Measurements from ENCODE around the gene GCGR. TPM values are rescaled to one million over a fixed set of nuclear protein-coding genes. Genes with fewer than 3 reads are reported as not detected.

GCGR gene
- total and polyA plus RNA-seq, 2 of the 13 experiments (the other 11 are each of a cell fraction or from before 2014, with no cell fraction given), result 0.04 to 0.13 TPM

- TF ChIP-seq, protein P1, sequence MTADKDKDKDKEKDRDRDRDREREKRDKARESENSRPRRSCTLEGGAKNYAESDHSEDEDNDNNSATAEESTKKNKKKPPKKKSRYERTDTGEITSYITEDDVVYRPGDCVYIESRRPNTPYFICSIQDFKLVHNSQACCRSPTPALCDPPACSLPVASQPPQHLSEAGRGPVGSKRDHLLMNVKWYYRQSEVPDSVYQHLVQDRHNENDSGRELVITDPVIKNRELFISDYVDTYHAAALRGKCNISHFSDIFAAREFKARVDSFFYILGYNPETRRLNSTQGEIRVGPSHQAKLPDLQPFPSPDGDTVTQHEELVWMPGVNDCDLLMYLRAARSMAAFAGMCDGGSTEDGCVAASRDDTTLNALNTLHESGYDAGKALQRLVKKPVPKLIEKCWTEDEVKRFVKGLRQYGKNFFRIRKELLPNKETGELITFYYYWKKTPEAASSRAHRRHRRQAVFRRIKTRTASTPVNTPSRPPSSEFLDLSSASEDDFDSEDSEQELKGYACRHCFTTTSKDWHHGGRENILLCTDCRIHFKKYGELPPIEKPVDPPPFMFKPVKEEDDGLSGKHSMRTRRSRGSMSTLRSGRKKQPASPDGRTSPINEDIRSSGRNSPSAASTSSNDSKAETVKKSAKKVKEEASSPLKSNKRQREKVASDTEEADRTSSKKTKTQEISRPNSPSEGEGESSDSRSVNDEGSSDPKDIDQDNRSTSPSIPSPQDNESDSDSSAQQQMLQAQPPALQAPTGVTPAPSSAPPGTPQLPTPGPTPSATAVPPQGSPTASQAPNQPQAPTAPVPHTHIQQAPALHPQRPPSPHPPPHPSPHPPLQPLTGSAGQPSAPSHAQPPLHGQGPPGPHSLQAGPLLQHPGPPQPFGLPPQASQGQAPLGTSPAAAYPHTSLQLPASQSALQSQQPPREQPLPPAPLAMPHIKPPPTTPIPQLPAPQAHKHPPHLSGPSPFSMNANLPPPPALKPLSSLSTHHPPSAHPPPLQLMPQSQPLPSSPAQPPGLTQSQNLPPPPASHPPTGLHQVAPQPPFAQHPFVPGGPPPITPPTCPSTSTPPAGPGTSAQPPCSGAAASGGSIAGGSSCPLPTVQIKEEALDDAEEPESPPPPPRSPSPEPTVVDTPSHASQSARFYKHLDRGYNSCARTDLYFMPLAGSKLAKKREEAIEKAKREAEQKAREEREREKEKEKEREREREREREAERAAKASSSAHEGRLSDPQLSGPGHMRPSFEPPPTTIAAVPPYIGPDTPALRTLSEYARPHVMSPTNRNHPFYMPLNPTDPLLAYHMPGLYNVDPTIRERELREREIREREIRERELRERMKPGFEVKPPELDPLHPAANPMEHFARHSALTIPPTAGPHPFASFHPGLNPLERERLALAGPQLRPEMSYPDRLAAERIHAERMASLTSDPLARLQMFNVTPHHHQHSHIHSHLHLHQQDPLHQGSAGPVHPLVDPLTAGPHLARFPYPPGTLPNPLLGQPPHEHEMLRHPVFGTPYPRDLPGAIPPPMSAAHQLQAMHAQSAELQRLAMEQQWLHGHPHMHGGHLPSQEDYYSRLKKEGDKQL (CRISPR knock-in tag; IDR thresholded peaks at IDR 0.05; ENCODE audit: low read depth), result no peak
- peak; percentile 44; the same call in 1 of the 2 replicates for TF ChIP-seq ZSCAN20 (CRISPR knock-in tag; IDR thresholded peaks at IDR 0.05; ENCODE audit: borderline replicate concordance)
- TF ChIP-seq ZNF883 (CRISPR knock-in tag; IDR thresholded peaks at IDR 0.05; ENCODE audit: not compliant biosample characterization), result peak; percentile 41
- no peak for TF ChIP-seq ZNF350 (CRISPR knock-in tag; IDR thresholded peaks at IDR 0.05; ENCODE audit: borderline replicate concordance, low read depth)
- TF ChIP-seq RXRA (CRISPR knock-in tag; IDR thresholded peaks at IDR 0.05), result peak; percentile 73
- no peak for TF ChIP-seq NFYB (CRISPR knock-in tag; IDR thresholded peaks at IDR 0.05)
- no peak for TF ChIP-seq REST (IDR thresholded peaks at IDR 0.05; ENCODE audit: borderline replicate concordance in 1 of 2, low read depth in 1 of 2, low read length in 2 of 2)
- TF ChIP-seq ZNF598 (CRISPR knock-in tag; IDR thresholded peaks at IDR 0.05; ENCODE audit: borderline replicate concordance), result no peak
- no peak for TF ChIP-seq POGK (CRISPR knock-in tag; conservative IDR thresholded peaks at IDR 0.05)
- peak; percentile 32; the same call in 1 of the 2 replicates for TF ChIP-seq YEATS4 (CRISPR knock-in tag; IDR thresholded peaks at IDR 0.05; ENCODE audit: borderline replicate concordance)
- peak; percentile 66 for TF ChIP-seq NCOA2 (CRISPR knock-in tag; IDR thresholded peaks at IDR 0.05)
- TF ChIP-seq ZNF354B (CRISPR knock-in tag; IDR thresholded peaks at IDR 0.05), result no peak
- TF ChIP-seq RFX1 (IDR thresholded peaks at IDR 0.05), result no peak
- TF ChIP-seq, protein P2, sequence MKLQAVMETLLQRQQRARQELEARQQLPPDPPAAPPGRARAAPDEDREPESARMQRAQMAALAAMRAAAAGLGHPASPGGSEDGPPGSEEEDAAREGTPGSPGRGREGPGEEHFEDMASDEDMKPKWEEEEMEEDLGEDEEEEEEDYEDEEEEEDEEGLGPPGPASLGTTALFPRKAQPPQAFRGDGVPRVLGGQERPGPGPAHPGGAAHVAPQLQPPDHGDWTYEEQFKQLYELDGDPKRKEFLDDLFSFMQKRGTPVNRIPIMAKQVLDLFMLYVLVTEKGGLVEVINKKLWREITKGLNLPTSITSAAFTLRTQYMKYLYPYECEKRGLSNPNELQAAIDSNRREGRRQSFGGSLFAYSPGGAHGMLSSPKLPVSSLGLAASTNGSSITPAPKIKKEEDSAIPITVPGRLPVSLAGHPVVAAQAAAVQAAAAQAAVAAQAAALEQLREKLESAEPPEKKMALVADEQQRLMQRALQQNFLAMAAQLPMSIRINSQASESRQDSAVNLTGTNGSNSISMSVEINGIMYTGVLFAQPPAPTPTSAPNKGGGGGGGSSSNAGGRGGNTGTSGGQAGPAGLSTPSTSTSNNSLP (IDR thresholded peaks at IDR 0.05; ENCODE audit: low read depth, low read length), result peak; percentile 26; the same call in 1 of the 2 replicates
- TF ChIP-seq MBD4 (IDR thresholded peaks at IDR 0.05; ENCODE audit: borderline replicate concordance, low read length), result no peak
- peak; percentile 61; the same call in 1 of the 3 replicates for TF ChIP-seq MXI1 (IDR thresholded peaks at IDR 0.05; ENCODE audit: borderline replicate concordance, low read depth, low read length)
These were observed 17.8 kb downstream of the GCGR start (continued) for GRCh38 chr17:81821603-81822311.

All from HepG2 (cell line).